Left colon (tissue), 2 donors: Measurements from ENCODE around the gene OGDH. TPM values are rescaled to one million over a fixed set of nuclear protein-coding genes. Genes with fewer than 3 reads are reported as not detected.
"Not testable (repeated sequence)": the region's sequence is repeated elsewhere in the genome, so short reads cannot be mapped to it uniquely, and the experiment has no call there.

ENCODE experiments used
- ATAC-seq: fragments of 200-7000 bp; cut with Tn5 transposase; one replicate; pipeline ENCODE4 v1.9.1; 2020; ENCODE audit warnings: mild to moderate bottlenecking, moderate library complexity
- DNase-seq, 2 donors: peaks; one replicate each; pipeline ENCODE4 v3.0.0-alpha.2; 2020
- intact Hi-C, 2 donors: fragments of 100-400 bp; cut with DNase I in 1 of 2; cut with micrococcal nuclease in 1 of 2; formaldehyde crosslinking; loops; one replicate each; pipeline versions ENCODE4 v1.11.2 to v1.14.0; 2022; cut with DNase I, micrococcal nuclease
- long read RNA-seq: library from polyadenylated mRNA; unstranded; transcript quantifications from one replicate; pipeline ENCODE4 v2.0.0, GENCODE V29; 2021
- total RNA-seq, 2 donors: library from RNA; stranded (reverse); fragmentation: NEBNext Ultra II Directional; extraction: Animal tissue kit (Norgen Biotek cat#: 25700); gene quantifications; one replicate each; pipeline ENCODE4 v1.2.1, GENCODE V29; 2021
- donor health status: DM: no; HTN: no; CAD: no.
- donor health status: DM: yes; HTN: yes; CAD: no.

Gene OGDH
- total RNA-seq: 100 to 1,000 TPM; 174 to 221 TPM
- long read RNA-seq, partial matches to known transcripts: 39 of 62 reads
- long read RNA-seq, other reads (novel, unspliced or antisense): 20 of 62 reads

GRCh38 chr7:44606341-44607140 is at the start of gene OGDH:
Gene OGDH, plus strand, starts transcription at chr7:44606627. Its CDS starts 17,717 bp downstream, at chr7:44624344.
- ATAC-seq (peak; percentile 92), DNase-seq (peak; percentile 99 to 100)
- intact Hi-C loops: no loop called here

- intact Hi-C loops: no loop called here
- ATAC-seq (no peak), DNase-seq (no peak)
These were observed 48.9 kb upstream of the OGDH start for GRCh38 chr7:44557485-44557884.

- peak in 1 of 2 donors; percentile 8 for DNase-seq
- intact Hi-C loops: no loop called here
- no peak for ATAC-seq
These were observed 46.9 kb upstream of the OGDH start for GRCh38 chr7:44559485-44559884.

- peak in 1 of 2 donors; percentile 15 for DNase-seq
- ATAC-seq: no peak
- intact Hi-C loops: loop anchor here in 1 of 2 donors (10.0 kb wide), 1 partner anchor 317 kb away; no protein-coding TSS in a partner anchor
These were observed 44.9 kb upstream of the OGDH start for GRCh38 chr7:44561481-44561880.

GRCh38 chr7:44561962-44562621 is 44.3 kb upstream of the OGDH start:
- intact Hi-C loops: loop anchor here in 1 of 2 donors (10.0 kb wide), 1 partner anchor 317 kb away; no protein-coding TSS in a partner anchor
- ATAC-seq: peak; percentile 69
- DNase-seq: peak; percentile 45 to 54

- not testable (repeated sequence) for ATAC-seq, DNase-seq
- intact Hi-C loops: loop anchor here in 1 of 2 donors (10.0 kb wide), 1 partner anchor 318 kb away; no protein-coding TSS in a partner anchor
These were observed 43.8 kb upstream of the OGDH start for GRCh38 chr7:44562622-44562962.

GRCh38 chr7:44563171-44563679 is 43.2 kb upstream of the OGDH start:
- peak in 1 of 2 donors; percentile 14 for DNase-seq
- intact Hi-C loops: loop anchor here in 1 of 2 donors (10.0 kb wide), 1 partner anchor 318 kb away; no protein-coding TSS in a partner anchor
- ATAC-seq: no peak

GRCh38 chr7:44564606-44565005 is 41.8 kb upstream of the OGDH start:
- intact Hi-C loops: loop anchor here in 1 of 2 donors (10.0 kb wide), 1 partner anchor 320 kb away; no protein-coding TSS in a partner anchor
- ATAC-seq (no peak), DNase-seq (no peak)

- ATAC-seq (peak; percentile 83), DNase-seq (peak; percentile 36 to 76)
- intact Hi-C loops: loop anchor here in 1 of 2 donors (10.0 kb wide), 1 partner anchor 320 kb away; no protein-coding TSS in a partner anchor
These were observed 41.2 kb upstream of the OGDH start for GRCh38 chr7:44565097-44565794.

GRCh38 chr7:44565795-44566559 is 40.5 kb upstream of the OGDH start:
- intact Hi-C loops: loop anchor here in 1 of 2 donors (10.0 kb wide), 1 partner anchor 321 kb away; no protein-coding TSS in a partner anchor
- ATAC-seq (peak; percentile 14), DNase-seq (peak in 1 of 2 donors; percentile 19)

- intact Hi-C loops: loop anchor here in 1 of 2 donors (10.0 kb wide), 1 partner anchor 322 kb away; no protein-coding TSS in a partner anchor
- ATAC-seq: no peak
- peak in 1 of 2 donors; percentile 12 for DNase-seq
These were observed 39.7 kb upstream of the OGDH start for GRCh38 chr7:44566680-44567079.

GRCh38 chr7:44567884-44568283 is 38.5 kb upstream of the OGDH start:
- ATAC-seq (no peak), DNase-seq (peak in 1 of 2 donors; percentile 17)
- intact Hi-C loops: loop anchor here in 1 of 2 donors (10.0 kb wide), 1 partner anchor 323 kb away; no protein-coding TSS in a partner anchor

GRCh38 chr7:44568771-44569560 is 37.5 kb upstream of the OGDH start:
- ATAC-seq (no peak), DNase-seq (peak in 1 of 2 donors; percentile 15)
- intact Hi-C loops: loop anchor here in 1 of 2 donors (10.0 kb wide), 1 partner anchor 324 kb away; no protein-coding TSS in a partner anchor

- intact Hi-C loops: loop anchor here in 1 of 2 donors (10.0 kb wide), 1 partner anchor 325 kb away; no protein-coding TSS in a partner anchor
- DNase-seq (peak in 1 of 2 donors; percentile 12), ATAC-seq (no peak)
These were observed 36.5 kb upstream of the OGDH start for GRCh38 chr7:44569959-44570358.

- DNase-seq (peak in 1 of 2 donors; percentile 11), ATAC-seq (no peak)
- intact Hi-C loops: no loop called here
These were observed 33.7 kb upstream of the OGDH start for GRCh38 chr7:44572771-44573170.

GRCh38 chr7:44573464-44574286 is 32.8 kb upstream of the OGDH start, which contains the start of gene DDX56:
Gene DDX56, minus strand, starts transcription at chr7:44573908. Its CDS starts 13 bp downstream, at chr7:44573895.
- ATAC-seq (peak; percentile 96), DNase-seq (peak; percentile 95 to 96)
- intact Hi-C loops: no loop called here
